EH (cell line): ENCODE measurements around the gene ROCK1.
A peak's percentile ranks its signal among the peaks of the same experiment; 100 is the strongest.
"Not testable (repeated sequence)": the region's sequence is repeated elsewhere in the genome, so short reads cannot be mapped to it uniquely, and the experiment has no call there.

Source experiments
- DNase-seq: peaks from one replicate; pipeline ENCODE4 v3.0.0-alpha.2; 2015; ENCODE audit warnings: low read depth

The ROCK1 gene

GRCh38 chr18:21111346-21112139 is at the start of gene ROCK1:
Gene ROCK1, minus strand, starts transcription at chr18:21111813. Its CDS starts 903 bp downstream, at chr18:21110910.
- DNase-seq: peak; percentile 98

- no peak for DNase-seq
Measured at GRCh38 chr18:21155443-21155842, 43.8 kb upstream of the ROCK1 start.

- DNase-seq: peak; percentile 8
Measured at GRCh38 chr18:21146016-21146415, 34.4 kb upstream of the ROCK1 start.

GRCh38 chr18:21145371-21145770 is 33.8 kb upstream of the ROCK1 start:
- DNase-seq: no peak

- DNase-seq: peak; percentile 61
Measured at GRCh38 chr18:21141668-21142422, 30.2 kb upstream of the ROCK1 start.

GRCh38 chr18:21137719-21138488 is 26.3 kb upstream of the ROCK1 start:
- not testable (repeated sequence) for DNase-seq

- DNase-seq: peak; percentile 60
Measured at GRCh38 chr18:21134895-21135294, 23.3 kb upstream of the ROCK1 start.

GRCh38 chr18:21132398-21132918 is 20.8 kb upstream of the ROCK1 start:
- DNase-seq: no peak

GRCh38 chr18:21131698-21132227 is 20.1 kb upstream of the ROCK1 start:
- no peak for DNase-seq

GRCh38 chr18:21129566-21130216 is 18.1 kb upstream of the ROCK1 start:
- DNase-seq: peak; percentile 94

GRCh38 chr18:21123290-21123926 is 11.8 kb upstream of the ROCK1 start:
- DNase-seq: no peak

- DNase-seq: no peak
Measured at GRCh38 chr18:21118806-21119205, 7.2 kb upstream of the ROCK1 start.

- peak; percentile 94 for DNase-seq
Measured at GRCh38 chr18:21117409-21118131, 6.0 kb upstream of the ROCK1 start.

- peak; percentile 94 for DNase-seq
Measured at GRCh38 chr18:21115519-21116411, 4.2 kb upstream of the ROCK1 start.

GRCh38 chr18:21112543-21113105 is 1.0 kb upstream of the ROCK1 start:
- peak; percentile 24 for DNase-seq

GRCh38 chr18:21112140-21112473 is 494 bp upstream of the ROCK1 start:
- DNase-seq: no peak

GRCh38 chr18:21110713-21111345 is 784 bp downstream of the ROCK1 start:
- peak; percentile 45 for DNase-seq

- DNase-seq: peak; percentile 53
Measured at GRCh38 chr18:21109936-21110712, 1.5 kb downstream of the ROCK1 start.
